GM23338 (cell line): ENCODE measurements around the gene PHTF2. TPM values are rescaled to one million over a fixed set of nuclear protein-coding genes. Genes with fewer than 3 reads are reported as not detected.

Experiments
- ATAC-seq: fragments of 200-7000 bp; cut with Tn5 transposase; 3 replicates; pipeline ENCODE4 v1.9.1; 2020
- DNase-seq: peaks from one replicate; pipeline ENCODE4 v3.0.0-alpha.2; 2015; ENCODE audit warnings: low spot score
- H2AFZ ChIP-seq: fragments of 200-600 bp; sonication (generic); 2 replicates; pipeline ENCODE4 v1.8.0; 2016; ENCODE audit warnings: antibody characterized with exemption, mild to moderate bottlenecking, moderate library complexity
- H3F3A ChIP-seq: fragments of 200-600 bp; sonication (generic); replicated peaks from 2 replicates; pipeline ENCODE4 v1.8.0; 2017; ENCODE audit warnings: antibody characterized with exemption, mixed run types, low read depth
- H3K27ac ChIP-seq: fragments of 200-600 bp; sonication (generic); 2 replicates; pipeline ENCODE4 v1.6.1; 2016; ENCODE audit warnings: low read depth
- H3K27me3 ChIP-seq: fragments of 200-600 bp; sonication (generic); 2 replicates; pipeline ENCODE4 v1.8.0; 2016; ENCODE audit warnings: mild to moderate bottlenecking, mixed run types, moderate library complexity; ENCODE audit not compliant: insufficient read depth
- H3K36me3 ChIP-seq: fragments of 200-600 bp; sonication (generic); 2 replicates; pipeline ENCODE4 v1.8.0; 2016; ENCODE audit warnings: mild to moderate bottlenecking; ENCODE audit not compliant: insufficient read depth
- H3K4me1 ChIP-seq: fragments of 200-600 bp; sonication (generic); 2 replicates; pipeline ENCODE4 v1.8.0; 2016; ENCODE audit warnings: mild to moderate bottlenecking, moderate library complexity; ENCODE audit not compliant: insufficient read depth
- H3K4me2 ChIP-seq: fragments of 200-600 bp; sonication (generic); 2 replicates; pipeline ENCODE4 v1.7.1; 2017; ENCODE audit warnings: mixed run types
- H3K4me3 ChIP-seq: fragments of 200-600 bp; sonication (generic); 2 replicates; pipeline ENCODE4 v1.6.1; 2016; ENCODE audit warnings: mixed run types
- H3K79me2 ChIP-seq: fragments of 200-600 bp; sonication (generic); replicated peaks from 2 replicates; pipeline ENCODE4 v1.8.0; 2017; ENCODE audit warnings: mild to moderate bottlenecking; ENCODE audit not compliant: insufficient read depth
- H3K9me2 ChIP-seq: fragments of 200-600 bp; sonication (generic); 2 replicates; pipeline ENCODE4 v1.8.0; 2017; ENCODE audit not compliant: insufficient read depth
- H4K20me1 ChIP-seq: fragments of 200-600 bp; sonication (generic); replicated peaks from 2 replicates; pipeline ENCODE4 v1.8.0; 2017; ENCODE audit warnings: mild to moderate bottlenecking; ENCODE audit not compliant: insufficient read depth
- H3K27ac Mint-ChIP-seq: 2 replicates; pipeline ENCODE4 v1.8.0; 2020; ENCODE audit warnings: inconsistent platforms, mild to moderate bottlenecking, moderate library complexity, mixed read lengths
- H3K27me3 Mint-ChIP-seq: 3 replicates; pipeline ENCODE4 v1.8.0; 2022; ENCODE audit warnings: low read depth, mild to moderate bottlenecking, moderate library complexity, mixed read lengths, inconsistent platforms; ENCODE audit not compliant: insufficient read depth, poor library complexity
- H3K36me3 Mint-ChIP-seq: 3 replicates; pipeline ENCODE4 v1.8.0; 2021; ENCODE audit warnings: low read depth, mild to moderate bottlenecking, inconsistent platforms, moderate library complexity, mixed read lengths
- H3K4me1 Mint-ChIP-seq: 3 replicates; pipeline ENCODE4 v1.8.0; 2020; ENCODE audit warnings: mild to moderate bottlenecking, inconsistent platforms, mixed read lengths
- H3K4me3 Mint-ChIP-seq: 3 replicates; pipeline ENCODE4 v1.8.0; 2021; ENCODE audit warnings: moderate library complexity, mild to moderate bottlenecking, inconsistent platforms, mixed read lengths
- H3K9me3 Mint-ChIP-seq: 3 replicates; pipeline ENCODE4 v1.8.0; 2020; ENCODE audit warnings: moderate library complexity, mild to moderate bottlenecking, inconsistent platforms, mixed read lengths
- CREB1 ChIP-seq: fragments of 250-450 bp; sonication (Bioruptor Pico); IDR thresholded peaks from 2 replicates; pipeline ENCODE4 v1.5.0; 2020; ENCODE audit warnings: low read depth, mild to moderate bottlenecking, moderate library complexity
- EZH2 ChIP-seq: fragments of 200-600 bp; sonication (generic); IDR thresholded peaks from one replicate; pipeline ENCODE4 v1.8.0; 2017; ENCODE audit warnings: antibody characterized with exemption, mild to moderate bottlenecking, low read depth; ENCODE audit not compliant: unreplicated experiment
- EZH2phosphoT487 ChIP-seq: fragments of 200-600 bp; sonication (generic); IDR thresholded peaks from one replicate; pipeline ENCODE4 v1.8.1; 2018; ENCODE audit warnings: antibody characterized with exemption; ENCODE audit not compliant: unreplicated experiment
- JUNB ChIP-seq: IDR thresholded peaks from one replicate; pipeline ENCODE4 v1.6.1; 2016; ENCODE audit warnings: antibody characterized with exemption; ENCODE audit not compliant: unreplicated experiment
- NANOG ChIP-seq: IDR thresholded peaks from 2 replicates; pipeline ENCODE4 v1.6.1; 2016; ENCODE audit warnings: antibody characterized with exemption, borderline replicate concordance
- POLR2AphosphoS5 ChIP-seq: IDR thresholded peaks from 2 replicates; pipeline ENCODE4 v1.6.1; 2016; ENCODE audit warnings: antibody characterized with exemption, low read depth
- STAT1 ChIP-seq: IDR thresholded peaks from one replicate; pipeline ENCODE4 v1.6.1; 2016; ENCODE audit warnings: antibody characterized with exemption; ENCODE audit not compliant: unreplicated experiment
- ZNF114 ChIP-seq: fragments of 250-450 bp; sonication (Bioruptor Pico); IDR thresholded peaks from 2 replicates; pipeline ENCODE4 v1.5.0; 2020; ENCODE audit warnings: mild to moderate bottlenecking, moderate library complexity
- ZNF331 ChIP-seq: fragments of 250-450 bp; sonication (Bioruptor Pico); IDR thresholded peaks from 2 replicates; pipeline ENCODE4 v1.5.0; 2020; ENCODE audit warnings: low read depth, mild to moderate bottlenecking, moderate library complexity
- polyA plus RNA-seq: library from polyadenylated mRNA; unstranded; fragments of >200 nt; fragmentation: Nextera tagmentation; extraction: Ambion mirVana; gene quantifications from 2 replicates; pipeline ENCODE4 v1.2.1, GENCODE V29; 2016
- total RNA-seq: library from RNA; depleted of rRNA; stranded (reverse); fragments of >200 nt; shearing (Covaris generic); gene quantifications from 2 replicates; pipeline ENCODE4 v1.2.3, GENCODE V29; 2014
- TF ChIP-seq, protein P1 (sequence below): IDR thresholded peaks from one replicate; pipeline ENCODE4 v1.6.1; 2018; ENCODE audit warnings: antibody characterized with exemption; ENCODE audit not compliant: unreplicated experiment
- TF ChIP-seq, protein P2 (sequence below): fragments of 250-450 bp; sonication (Bioruptor Pico); IDR thresholded peaks from 2 replicates; pipeline ENCODE4 v1.5.0; 2020; ENCODE audit warnings: mild to moderate bottlenecking, moderate library complexity
- TF ChIP-seq, protein P3 (sequence below): IDR thresholded peaks from 2 replicates; pipeline ENCODE4 v1.6.1; 2016; ENCODE audit warnings: antibody characterized with exemption
- TF ChIP-seq, protein P4 (sequence below), 2 experiments: fragments of 200-600 bp in 1 of 2; sonication (generic) in 1 of 2; conservative IDR thresholded peaks; 2 replicates each; pipeline versions ENCODE4 v1.5.1 to v1.6.1; 2016 to 2017; ENCODE audit warnings: antibody characterized with exemption in 2 of 2, low read depth in 2 of 2, mild to moderate bottlenecking in 2 of 2, moderate library complexity in 1 of 2

PHTF2 gene
- total and polyA plus RNA-seq, 2 experiments from 2014 or later: 14.6 to 24.1 TPM

DNA sequence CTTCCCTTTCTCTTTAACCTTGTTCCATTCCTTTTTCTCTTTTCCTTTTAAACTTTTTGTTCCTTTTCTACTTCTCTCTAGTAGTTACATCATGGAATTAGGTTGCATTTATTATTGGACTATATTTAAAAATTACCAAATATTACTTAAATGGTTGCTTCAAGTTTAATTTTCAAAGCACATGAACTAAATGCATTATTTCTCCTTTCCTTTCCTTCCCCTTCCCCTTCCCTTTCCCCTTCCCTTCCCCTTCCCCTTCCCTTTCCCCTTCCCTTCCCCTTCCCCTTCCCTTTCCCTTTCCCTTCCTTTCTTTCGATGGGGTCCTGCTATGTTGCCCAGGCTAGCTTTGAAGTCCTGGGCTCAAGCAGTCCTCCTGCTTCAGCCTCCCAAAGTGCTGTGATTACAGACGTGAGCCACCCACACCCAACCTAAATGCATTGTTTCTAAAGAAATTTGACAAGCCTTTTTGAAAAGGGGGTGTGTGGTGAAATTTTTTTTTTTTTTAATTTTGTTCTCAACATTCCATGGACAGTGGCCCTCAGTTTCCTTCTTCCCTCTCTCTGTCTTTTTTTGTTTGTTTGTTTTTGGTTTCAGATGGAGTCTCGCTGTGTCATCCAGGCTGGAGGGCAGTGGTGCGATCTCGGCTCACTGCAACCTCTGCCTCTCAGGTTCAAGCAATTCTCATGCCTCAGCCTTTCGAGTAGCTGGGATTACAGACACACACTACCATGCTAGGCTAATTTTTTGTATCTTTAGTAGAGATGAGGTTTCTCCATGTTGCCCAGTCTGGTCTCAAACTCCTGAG, 31.6 kb upstream of the PHTF2 start:
- Histone ChIP-seq H3K36me3 (0 out of 2 replicates have a peak, but pooled peaks cover 4% of the 10 kb centered on the region), H3K4me2 (no peak overlapping the region), H3K79me2 (peaks cover 28% of the 10 kb centered on the region), H3K4me3 (no peak overlapping the region), H3F3A (no peaks in the 10 kb centered on the region), H4K20me1 (no peaks in the 10 kb centered on the region), H2AFZ (no peak overlapping the region), H3K4me1 (peaks cover 7% of the 10 kb centered on the region; the same call in 1 of the 2 replicates), H3K27ac (peak overlapping the region; percentile 78), H3K9me2 (no peaks in the 10 kb centered on the region), H3K27me3 (no peaks in the 10 kb centered on the region)
- Mint-ChIP-seq H3K27me3 (peaks cover 11% of the 10 kb centered on the region), H3K36me3 (peaks cover 8% of the 10 kb centered on the region), H3K4me3 (no peak overlapping the region), H3K4me1 (peaks cover 5% of the 10 kb centered on the region), H3K9me3 (no peaks in the 10 kb centered on the region), H3K27ac (peak overlapping the region; percentile 83; the same call in 1 of the 2 replicates)
- DNase-seq (no peak), ATAC-seq (no peak)
- no peak for TF ChIP-seq ZNF331
- TF ChIP-seq EZH2: no peak
- no peak for TF ChIP-seq STAT1
- no peak for TF ChIP-seq JUNB
- no peak for TF ChIP-seq EZH2phosphoT487
- no peak for TF ChIP-seq NANOG
- TF ChIP-seq, protein P1, sequence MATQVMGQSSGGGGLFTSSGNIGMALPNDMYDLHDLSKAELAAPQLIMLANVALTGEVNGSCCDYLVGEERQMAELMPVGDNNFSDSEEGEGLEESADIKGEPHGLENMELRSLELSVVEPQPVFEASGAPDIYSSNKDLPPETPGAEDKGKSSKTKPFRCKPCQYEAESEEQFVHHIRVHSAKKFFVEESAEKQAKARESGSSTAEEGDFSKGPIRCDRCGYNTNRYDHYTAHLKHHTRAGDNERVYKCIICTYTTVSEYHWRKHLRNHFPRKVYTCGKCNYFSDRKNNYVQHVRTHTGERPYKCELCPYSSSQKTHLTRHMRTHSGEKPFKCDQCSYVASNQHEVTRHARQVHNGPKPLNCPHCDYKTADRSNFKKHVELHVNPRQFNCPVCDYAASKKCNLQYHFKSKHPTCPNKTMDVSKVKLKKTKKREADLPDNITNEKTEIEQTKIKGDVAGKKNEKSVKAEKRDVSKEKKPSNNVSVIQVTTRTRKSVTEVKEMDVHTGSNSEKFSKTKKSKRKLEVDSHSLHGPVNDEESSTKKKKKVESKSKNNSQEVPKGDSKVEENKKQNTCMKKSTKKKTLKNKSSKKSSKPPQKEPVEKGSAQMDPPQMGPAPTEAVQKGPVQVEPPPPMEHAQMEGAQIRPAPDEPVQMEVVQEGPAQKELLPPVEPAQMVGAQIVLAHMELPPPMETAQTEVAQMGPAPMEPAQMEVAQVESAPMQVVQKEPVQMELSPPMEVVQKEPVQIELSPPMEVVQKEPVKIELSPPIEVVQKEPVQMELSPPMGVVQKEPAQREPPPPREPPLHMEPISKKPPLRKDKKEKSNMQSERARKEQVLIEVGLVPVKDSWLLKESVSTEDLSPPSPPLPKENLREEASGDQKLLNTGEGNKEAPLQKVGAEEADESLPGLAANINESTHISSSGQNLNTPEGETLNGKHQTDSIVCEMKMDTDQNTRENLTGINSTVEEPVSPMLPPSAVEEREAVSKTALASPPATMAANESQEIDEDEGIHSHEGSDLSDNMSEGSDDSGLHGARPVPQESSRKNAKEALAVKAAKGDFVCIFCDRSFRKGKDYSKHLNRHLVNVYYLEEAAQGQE: no peak
- TF ChIP-seq, protein P2, sequence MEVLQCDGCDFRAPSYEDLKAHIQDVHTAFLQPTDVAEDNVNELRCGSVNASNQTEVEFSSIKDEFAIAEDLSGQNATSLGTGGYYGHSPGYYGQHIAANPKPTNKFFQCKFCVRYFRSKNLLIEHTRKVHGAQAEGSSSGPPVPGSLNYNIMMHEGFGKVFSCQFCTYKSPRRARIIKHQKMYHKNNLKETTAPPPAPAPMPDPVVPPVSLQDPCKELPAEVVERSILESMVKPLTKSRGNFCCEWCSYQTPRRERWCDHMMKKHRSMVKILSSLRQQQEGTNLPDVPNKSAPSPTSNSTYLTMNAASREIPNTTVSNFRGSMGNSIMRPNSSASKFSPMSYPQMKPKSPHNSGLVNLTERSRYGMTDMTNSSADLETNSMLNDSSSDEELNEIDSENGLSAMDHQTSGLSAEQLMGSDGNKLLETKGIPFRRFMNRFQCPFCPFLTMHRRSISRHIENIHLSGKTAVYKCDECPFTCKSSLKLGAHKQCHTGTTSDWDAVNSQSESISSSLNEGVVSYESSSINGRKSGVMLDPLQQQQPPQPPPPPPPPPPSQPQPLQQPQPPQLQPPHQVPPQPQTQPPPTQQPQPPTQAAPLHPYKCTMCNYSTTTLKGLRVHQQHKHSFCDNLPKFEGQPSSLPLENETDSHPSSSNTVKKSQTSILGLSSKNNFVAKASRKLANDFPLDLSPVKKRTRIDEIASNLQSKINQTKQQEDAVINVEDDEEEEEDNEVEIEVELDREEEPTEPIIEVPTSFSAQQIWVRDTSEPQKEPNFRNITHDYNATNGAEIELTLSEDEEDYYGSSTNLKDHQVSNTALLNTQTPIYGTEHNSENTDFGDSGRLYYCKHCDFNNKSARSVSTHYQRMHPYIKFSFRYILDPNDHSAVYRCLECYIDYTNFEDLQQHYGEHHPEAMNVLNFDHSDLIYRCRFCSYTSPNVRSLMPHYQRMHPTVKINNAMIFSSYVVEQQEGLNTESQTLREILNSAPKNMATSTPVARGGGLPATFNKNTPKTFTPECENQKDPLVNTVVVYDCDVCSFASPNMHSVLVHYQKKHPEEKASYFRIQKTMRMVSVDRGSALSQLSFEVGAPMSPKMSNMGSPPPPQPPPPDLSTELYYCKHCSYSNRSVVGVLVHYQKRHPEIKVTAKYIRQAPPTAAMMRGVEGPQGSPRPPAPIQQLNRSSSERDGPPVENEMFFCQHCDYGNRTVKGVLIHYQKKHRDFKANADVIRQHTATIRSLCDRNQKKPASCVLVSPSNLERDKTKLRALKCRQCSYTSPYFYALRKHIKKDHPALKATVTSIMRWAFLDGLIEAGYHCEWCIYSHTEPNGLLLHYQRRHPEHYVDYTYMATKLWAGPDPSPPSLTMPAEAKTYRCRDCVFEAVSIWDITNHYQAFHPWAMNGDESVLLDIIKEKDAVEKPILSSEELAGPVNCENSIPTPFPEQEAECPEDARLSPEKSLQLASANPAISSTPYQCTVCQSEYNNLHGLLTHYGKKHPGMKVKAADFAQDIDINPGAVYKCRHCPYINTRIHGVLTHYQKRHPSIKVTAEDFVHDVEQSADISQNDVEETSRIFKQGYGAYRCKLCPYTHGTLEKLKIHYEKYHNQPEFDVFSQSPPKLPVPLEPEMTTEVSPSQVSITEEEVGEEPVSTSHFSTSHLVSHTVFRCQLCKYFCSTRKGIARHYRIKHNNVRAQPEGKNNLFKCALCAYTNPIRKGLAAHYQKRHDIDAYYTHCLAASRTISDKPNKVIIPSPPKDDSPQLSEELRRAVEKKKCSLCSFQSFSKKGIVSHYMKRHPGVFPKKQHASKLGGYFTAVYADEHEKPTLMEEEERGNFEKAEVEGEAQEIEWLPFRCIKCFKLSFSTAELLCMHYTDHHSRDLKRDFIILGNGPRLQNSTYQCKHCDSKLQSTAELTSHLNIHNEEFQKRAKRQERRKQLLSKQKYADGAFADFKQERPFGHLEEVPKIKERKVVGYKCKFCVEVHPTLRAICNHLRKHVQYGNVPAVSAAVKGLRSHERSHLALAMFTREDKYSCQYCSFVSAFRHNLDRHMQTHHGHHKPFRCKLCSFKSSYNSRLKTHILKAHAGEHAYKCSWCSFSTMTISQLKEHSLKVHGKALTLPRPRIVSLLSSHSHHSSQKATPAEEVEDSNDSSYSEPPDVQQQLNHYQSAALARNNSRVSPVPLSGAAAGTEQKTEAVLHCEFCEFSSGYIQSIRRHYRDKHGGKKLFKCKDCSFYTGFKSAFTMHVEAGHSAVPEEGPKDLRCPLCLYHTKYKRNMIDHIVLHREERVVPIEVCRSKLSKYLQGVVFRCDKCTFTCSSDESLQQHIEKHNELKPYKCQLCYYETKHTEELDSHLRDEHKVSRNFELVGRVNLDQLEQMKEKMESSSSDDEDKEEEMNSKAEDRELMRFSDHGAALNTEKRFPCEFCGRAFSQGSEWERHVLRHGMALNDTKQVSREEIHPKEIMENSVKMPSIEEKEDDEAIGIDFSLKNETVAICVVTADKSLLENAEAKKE (CRISPR knock-in tag): no peak
- TF ChIP-seq POLR2AphosphoS5: no peak
- no peak for TF ChIP-seq CREB1 (CRISPR knock-in tag)
- TF ChIP-seq, protein P3, sequence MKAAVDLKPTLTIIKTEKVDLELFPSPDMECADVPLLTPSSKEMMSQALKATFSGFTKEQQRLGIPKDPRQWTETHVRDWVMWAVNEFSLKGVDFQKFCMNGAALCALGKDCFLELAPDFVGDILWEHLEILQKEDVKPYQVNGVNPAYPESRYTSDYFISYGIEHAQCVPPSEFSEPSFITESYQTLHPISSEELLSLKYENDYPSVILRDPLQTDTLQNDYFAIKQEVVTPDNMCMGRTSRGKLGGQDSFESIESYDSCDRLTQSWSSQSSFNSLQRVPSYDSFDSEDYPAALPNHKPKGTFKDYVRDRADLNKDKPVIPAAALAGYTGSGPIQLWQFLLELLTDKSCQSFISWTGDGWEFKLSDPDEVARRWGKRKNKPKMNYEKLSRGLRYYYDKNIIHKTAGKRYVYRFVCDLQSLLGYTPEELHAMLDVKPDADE: no peak
- TF ChIP-seq, protein P4, sequence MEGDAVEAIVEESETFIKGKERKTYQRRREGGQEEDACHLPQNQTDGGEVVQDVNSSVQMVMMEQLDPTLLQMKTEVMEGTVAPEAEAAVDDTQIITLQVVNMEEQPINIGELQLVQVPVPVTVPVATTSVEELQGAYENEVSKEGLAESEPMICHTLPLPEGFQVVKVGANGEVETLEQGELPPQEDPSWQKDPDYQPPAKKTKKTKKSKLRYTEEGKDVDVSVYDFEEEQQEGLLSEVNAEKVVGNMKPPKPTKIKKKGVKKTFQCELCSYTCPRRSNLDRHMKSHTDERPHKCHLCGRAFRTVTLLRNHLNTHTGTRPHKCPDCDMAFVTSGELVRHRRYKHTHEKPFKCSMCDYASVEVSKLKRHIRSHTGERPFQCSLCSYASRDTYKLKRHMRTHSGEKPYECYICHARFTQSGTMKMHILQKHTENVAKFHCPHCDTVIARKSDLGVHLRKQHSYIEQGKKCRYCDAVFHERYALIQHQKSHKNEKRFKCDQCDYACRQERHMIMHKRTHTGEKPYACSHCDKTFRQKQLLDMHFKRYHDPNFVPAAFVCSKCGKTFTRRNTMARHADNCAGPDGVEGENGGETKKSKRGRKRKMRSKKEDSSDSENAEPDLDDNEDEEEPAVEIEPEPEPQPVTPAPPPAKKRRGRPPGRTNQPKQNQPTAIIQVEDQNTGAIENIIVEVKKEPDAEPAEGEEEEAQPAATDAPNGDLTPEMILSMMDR (conservative IDR thresholded peaks at IDR 0.05; ENCODE audit: low read depth in 2 of 2): no peak
- TF ChIP-seq ZNF114: no peak
